GM18498 (cell line): Measurements from ENCODE around the gene ZMYND8.
"Not testable (repeated sequence)": the region's sequence is repeated elsewhere in the genome, so short reads cannot be mapped to it uniquely, and the experiment has no call there.

ENCODE experiments used
- ATAC-seq: cut with Tn5 transposase; IDR thresholded peaks from one replicate; pipeline ENCODE4 v1.9.1; 2021; ENCODE audit warnings: mild to moderate bottlenecking, moderate library complexity; ENCODE audit not compliant: unreplicated experiment

ZMYND8 gene

GRCh38 chr20:47189060-47189459 lies 167.4 kb downstream of the ZMYND8 start:
- no peak for ATAC-seq

- ATAC-seq, result no peak
Observed at GRCh38 chr20:47188540-47188939, 168.0 kb downstream of the ZMYND8 start.

GRCh38 chr20:47187450-47188195 lies 168.9 kb downstream of the ZMYND8 start:
- ATAC-seq, result no peak

- ATAC-seq, result no peak
Observed at GRCh38 chr20:47183367-47183766, 173.1 kb downstream of the ZMYND8 start.

GRCh38 chr20:47181056-47181862 lies 175.2 kb downstream of the ZMYND8 start:
- no peak for ATAC-seq

GRCh38 chr20:47179267-47179666 lies 177.2 kb downstream of the ZMYND8 start:
- no peak for ATAC-seq

- ATAC-seq, result no peak
Observed at GRCh38 chr20:47178851-47179250, 177.6 kb downstream of the ZMYND8 start.

- no peak for ATAC-seq
Observed at GRCh38 chr20:47178277-47178676, 178.2 kb downstream of the ZMYND8 start.

- not testable (repeated sequence) for ATAC-seq
Observed at GRCh38 chr20:47176217-47176616, 180.3 kb downstream of the ZMYND8 start.

- ATAC-seq, result no peak
Observed at GRCh38 chr20:47175493-47175892, 181.0 kb downstream of the ZMYND8 start.

- ATAC-seq, result no peak
Observed at GRCh38 chr20:47174456-47175243, 181.8 kb downstream of the ZMYND8 start.

GRCh38 chr20:47173596-47174216 lies 182.8 kb downstream of the ZMYND8 start:
- no peak for ATAC-seq

- ATAC-seq, result no peak
Observed at GRCh38 chr20:47172579-47172978, 183.9 kb downstream of the ZMYND8 start.

GRCh38 chr20:47167846-47168245 lies 188.7 kb downstream of the ZMYND8 start:
- no peak for ATAC-seq

GRCh38 chr20:47165376-47165865 lies 191.1 kb downstream of the ZMYND8 start:
- no peak for ATAC-seq

GRCh38 chr20:47164140-47164539 lies 192.4 kb downstream of the ZMYND8 start:
- no peak for ATAC-seq

- ATAC-seq, result no peak
Observed at GRCh38 chr20:47161411-47161810, 195.1 kb downstream of the ZMYND8 start.

- no peak for ATAC-seq
Observed at GRCh38 chr20:47160992-47161391, 195.5 kb downstream of the ZMYND8 start.

GRCh38 chr20:47160240-47160639 lies 196.3 kb downstream of the ZMYND8 start:
- no peak for ATAC-seq
